GM18907 (cell line): ENCODE results near the gene FCMR.

Experiments
- ATAC-seq: cut with Tn5 transposase; IDR thresholded peaks from one replicate; pipeline ENCODE4 v1.9.1; 2021; ENCODE audit warnings: mild to moderate bottlenecking, moderate library complexity; ENCODE audit not compliant: unreplicated experiment

Gene FCMR

DNA sequence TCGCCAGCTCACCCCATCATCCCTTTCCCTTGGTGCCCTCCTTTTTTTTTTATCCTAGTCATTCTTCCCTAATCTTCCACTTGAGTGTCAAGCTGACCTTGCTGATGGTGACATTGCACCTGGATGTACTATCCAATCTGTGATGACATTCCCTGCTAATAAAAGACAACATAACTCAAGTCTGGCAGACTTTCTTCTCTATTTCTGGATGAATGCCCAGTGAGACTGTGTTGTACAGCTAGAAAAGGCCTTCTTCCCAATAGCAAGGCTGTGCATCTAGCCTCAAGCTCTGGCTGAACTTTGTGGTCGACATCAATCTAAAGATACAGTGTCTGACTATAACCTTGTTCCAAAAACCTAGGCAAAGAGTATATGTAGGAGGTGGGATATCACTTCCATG lies 18.1 kb downstream of the FCMR start:
- no peak for ATAC-seq

DNA sequence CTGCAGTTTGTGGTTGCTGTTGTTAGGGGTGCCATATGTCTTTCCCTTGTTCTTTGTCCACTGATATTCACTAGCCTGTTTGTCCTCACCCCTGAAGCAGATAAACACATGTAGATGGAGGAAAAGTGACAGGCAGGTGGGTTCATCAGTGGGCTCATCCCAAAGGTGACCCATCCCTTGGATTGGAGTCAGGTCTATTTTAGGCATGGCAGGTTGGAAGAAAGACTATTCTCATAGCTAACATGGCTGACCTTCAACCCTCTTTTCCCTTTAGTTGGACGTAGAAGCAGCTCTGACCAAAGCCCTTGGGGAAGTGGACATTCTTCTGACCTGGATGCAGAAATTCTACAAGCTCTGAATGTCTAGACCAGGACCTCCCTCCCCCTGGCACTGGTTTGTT lies 19.0 kb downstream of the FCMR start:
- ATAC-seq, result no peak

DNA sequence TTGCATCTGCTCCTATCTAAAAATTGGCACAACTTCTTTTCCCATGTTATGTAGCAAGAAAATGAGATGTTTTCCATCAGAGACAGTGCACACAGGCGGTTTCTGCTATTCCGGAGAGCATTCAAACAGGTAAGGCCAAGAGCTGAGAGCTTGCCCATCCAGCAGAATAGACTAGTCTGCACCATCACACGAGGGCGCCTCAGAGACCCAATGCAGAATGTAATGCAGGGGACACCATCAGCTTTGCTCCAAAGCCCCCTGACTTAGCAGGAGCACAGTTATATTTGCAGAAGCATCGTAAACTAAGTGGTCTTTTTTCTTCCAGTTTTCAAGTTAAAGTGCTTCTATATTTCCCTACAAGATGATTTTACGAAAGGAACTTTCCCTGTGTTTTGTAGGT lies 19.8 kb downstream of the FCMR start:
- ATAC-seq, result no peak

DNA sequence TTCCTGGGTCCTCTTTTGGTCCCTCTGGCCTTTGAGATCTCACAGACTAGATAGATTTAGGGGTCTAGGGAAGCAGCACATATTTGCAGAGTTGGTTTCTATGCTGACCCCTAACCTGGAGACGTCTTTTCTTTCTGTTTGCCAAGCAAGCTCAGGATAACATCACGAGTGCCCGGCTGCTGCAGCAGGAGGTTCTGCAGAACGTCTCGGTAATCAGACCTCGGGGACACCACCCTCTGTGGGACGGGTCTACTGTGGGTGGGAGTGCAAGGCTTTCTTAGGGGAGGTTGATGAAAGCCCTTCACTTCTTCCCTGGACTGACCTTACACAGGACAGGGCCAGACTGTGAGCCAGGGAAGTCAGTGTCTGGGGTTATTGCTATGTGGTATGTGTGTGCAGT lies 21.6 kb downstream of the FCMR start:
- ATAC-seq, result no peak

DNA sequence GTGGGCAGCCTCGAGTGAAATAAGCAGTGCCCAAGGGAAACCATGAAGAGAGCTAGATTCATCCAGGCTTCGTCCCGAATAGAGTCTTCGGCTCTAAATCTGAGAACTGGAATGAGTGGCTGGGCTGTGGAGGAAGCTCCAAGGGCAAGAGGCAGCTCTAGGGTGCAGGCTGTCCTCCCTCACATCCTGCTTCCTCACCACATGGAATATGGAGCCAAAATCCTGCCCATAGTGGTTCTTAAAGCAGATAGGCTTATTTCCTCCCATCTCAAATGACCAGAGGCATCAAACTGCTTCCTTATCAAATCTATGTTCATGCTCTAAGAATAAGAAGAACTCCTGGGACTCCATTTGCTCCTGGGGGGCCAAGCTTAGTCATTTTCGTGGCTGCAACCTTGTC lies 22.0 kb downstream of the FCMR start:
- ATAC-seq, result no peak

DNA sequence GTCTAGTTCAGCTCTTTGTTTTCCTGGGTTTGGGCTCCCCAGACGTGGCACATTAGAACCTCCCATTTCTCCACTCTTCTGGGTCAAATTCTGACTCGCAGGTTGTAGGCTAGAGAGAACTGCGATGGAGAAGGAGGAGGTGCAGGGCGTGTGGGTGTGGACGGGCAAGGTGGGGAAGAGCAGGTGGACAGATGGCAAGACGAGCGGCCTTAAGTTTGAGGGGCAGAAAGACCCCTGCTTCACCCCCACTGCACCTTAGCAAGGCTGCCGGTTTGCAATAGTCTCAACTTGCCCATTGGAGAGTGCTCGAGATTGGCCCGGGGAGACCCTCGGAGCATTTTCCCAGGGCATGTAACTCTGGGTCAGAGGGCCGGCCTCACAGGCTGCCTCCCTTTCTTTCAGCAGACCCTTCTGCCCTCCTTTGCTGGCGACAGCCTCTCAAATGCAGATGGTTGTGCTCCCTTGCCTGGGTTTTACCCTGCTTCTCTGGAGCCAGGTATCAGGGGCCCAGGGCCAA lies 22.8 kb downstream of the FCMR start:
- ATAC-seq, result no peak

DNA sequence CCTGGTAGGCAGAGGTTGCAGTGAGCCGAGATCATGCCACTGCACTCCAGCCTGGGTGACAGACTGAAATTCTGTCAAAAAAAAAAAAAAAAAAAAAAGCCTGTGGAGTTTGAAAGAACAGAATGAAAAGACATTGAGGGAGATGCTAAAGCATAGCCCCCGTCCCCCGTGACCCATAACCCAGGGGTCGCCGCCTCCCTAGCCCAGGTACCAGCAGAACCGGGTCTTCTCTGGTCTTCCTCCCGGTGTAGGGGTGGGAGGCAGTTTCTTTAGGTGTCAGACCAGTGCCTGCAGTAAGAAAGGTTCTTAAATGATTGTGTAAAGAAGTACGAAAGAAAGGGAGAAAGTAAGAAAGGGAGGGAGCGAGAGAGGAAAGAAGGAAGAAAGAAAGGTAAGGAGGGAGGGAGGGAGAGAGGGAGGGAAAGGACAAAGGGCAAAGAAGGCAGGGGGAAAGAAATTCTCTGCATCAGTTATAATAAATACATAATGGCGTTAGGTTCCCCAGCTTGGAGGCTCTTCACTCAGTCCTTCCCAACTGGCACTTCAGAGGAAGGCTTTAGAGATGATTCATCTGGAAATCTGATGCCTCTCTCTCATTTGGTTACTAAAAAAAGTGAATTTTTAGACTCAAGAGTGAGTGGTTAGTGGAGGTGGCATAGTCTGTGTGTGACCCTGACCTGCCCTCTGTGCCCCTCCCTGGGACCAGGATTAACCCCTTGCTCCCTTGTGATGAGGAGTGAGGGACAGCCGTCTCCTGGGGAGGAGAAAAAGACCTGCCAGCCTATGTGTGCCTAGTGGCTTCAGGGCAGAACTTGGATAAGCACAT lies 23.4 kb downstream of the FCMR start:
- ATAC-seq, result no peak

DNA sequence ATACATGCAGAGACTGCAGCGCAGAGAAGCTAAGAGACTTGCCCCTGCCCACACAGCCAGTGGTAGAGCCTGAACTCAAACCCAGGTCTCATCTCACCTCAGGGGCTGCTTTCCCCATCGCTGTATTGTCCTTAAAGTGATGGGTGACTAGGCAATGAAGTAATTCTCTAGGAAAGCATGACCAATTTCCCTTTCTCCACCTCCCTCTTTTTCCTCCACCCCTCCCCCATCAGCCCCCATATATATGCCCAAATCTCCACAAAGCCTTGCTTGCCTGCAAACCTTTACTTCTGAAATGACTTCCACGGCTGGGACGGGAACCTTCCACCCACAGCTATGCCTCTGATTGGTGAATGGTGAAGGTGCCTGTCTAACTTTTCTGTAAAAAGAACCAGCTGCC lies 24.6 kb downstream of the FCMR start, which contains the start of gene IL24:
Gene IL24, plus strand, starts transcription at position 269 of the 400 bp plus-strand sequence. CDS start 390 bp downstream, outside the sequence.
- no peak for ATAC-seq

DNA sequence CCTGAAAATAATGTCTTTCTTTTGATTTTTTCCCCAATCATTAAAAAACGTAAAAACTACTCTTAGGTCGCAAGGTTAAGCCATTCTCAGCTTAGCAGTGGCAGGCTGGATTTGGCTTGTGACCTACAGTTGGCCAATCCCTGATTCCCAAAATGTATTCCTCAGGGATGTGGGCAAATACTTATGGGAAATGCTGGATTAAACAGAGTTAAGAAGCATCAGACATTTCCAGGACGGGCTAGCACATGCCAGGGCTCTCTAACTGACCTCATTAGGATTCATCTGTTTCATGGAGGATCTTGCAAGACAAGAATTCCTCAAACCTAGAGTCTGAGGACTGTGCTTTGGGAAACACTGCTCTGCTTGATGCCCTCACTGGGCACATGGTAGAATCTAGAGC lies 25.5 kb downstream of the FCMR start:
- no peak for ATAC-seq

DNA sequence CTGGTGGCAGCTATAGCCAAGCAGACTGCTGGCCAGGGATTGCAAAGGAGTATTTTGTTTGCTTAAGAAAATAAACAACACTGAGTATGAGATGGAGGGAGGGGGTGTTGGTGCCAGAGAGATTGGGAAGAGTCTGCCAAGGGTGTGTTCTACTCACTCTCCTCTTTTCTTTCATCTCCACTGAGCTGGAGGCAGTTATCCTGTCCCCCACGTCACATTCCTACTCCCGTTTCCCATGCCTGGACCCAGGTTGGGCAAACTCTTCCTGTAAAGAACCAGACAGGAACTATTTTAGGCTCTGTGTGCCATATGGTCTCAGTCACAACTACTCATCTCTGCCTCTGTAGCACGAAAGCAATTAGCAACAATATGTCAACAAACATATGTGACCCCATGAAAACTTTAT lies 25.9 kb downstream of the FCMR start:
- no peak for ATAC-seq

DNA sequence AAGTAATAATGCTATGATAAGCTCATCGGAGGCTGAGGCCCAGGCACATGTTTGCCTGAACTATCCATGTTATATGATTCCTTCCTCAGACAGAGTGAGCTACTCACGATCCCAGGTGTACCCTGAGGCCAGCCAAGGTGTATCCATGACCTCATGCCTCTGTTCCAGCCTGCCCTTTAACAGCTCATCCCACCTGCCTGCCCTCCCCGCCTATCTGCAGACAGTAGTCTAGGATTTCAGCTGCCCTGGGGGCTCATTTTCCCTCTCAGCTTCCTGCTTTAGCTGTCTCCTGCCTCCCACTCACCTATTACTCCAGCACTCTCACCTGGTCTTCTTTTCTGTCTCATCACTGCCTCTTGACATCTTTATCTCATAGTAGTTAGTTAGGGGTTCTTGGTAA lies 26.4 kb downstream of the FCMR start:
- no peak for ATAC-seq

DNA sequence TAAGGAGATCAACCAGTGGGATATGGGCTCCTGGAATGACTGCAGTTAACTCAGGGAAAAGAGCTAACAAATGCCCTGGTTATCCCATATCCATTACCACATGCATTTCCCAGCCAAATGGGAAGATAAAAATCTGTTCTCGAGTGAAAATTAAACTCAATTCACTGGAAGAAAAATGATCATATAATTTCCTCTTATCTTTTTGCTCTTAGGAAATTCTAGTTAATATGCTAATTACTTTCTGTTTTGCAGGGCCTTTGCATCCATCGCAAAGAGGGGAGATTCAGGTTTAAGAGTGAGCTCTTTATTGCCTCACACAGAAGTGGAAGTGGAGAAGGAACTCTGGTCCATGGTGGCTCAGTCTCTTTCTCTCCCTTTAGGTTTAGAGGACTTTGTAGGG lies 28.4 kb downstream of the FCMR start:
- no peak for ATAC-seq

DNA sequence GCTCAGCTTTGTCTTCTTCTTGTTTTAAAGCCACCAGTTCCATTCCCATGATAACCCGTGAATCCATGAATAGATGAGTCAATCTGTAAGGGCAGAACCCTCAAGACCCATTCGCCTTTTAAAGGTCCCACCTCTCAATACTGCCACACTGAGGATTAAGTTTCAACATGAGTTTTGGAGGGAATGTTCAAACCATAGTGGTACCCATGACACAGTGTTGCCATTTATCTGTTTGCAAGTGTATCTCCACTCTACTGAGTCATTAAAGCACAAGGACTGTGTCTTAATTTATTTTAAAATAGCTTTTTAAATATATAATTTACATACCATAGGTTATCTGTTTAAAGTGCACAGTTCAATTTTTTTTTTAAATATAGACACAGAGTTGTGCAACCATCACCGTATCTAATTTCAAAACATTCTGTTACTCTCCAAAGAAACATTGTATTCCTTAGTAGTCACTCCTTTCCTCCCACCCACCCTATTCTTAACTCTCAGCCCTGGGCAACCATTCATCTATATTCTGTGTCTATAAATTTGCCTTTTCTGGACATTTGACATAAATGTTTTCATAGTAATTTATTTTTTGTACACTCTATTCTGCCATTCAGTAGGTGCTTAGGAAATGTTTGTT lies 29.3 kb downstream of the FCMR start:
- no peak for ATAC-seq

DNA sequence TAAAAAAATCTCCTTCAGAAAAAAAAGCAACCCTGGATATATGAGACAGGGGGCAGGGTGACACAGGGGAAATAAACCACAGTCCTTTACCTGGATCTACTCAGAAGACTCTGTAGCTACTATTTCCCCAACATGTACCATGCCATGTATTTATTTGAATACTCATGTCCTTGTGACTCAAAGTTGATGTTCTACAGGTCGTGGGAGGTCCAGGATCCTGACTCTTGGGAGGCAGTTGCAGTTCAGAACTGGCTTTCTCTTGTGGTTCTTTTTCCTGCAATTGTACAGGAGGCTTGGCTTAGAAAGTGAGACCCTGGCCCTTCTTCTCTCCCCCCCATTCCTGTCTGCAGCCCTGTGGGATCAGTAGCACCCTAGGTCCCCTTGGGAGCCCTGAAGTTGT lies 30.3 kb downstream of the FCMR start:
- ATAC-seq, result no peak

DNA sequence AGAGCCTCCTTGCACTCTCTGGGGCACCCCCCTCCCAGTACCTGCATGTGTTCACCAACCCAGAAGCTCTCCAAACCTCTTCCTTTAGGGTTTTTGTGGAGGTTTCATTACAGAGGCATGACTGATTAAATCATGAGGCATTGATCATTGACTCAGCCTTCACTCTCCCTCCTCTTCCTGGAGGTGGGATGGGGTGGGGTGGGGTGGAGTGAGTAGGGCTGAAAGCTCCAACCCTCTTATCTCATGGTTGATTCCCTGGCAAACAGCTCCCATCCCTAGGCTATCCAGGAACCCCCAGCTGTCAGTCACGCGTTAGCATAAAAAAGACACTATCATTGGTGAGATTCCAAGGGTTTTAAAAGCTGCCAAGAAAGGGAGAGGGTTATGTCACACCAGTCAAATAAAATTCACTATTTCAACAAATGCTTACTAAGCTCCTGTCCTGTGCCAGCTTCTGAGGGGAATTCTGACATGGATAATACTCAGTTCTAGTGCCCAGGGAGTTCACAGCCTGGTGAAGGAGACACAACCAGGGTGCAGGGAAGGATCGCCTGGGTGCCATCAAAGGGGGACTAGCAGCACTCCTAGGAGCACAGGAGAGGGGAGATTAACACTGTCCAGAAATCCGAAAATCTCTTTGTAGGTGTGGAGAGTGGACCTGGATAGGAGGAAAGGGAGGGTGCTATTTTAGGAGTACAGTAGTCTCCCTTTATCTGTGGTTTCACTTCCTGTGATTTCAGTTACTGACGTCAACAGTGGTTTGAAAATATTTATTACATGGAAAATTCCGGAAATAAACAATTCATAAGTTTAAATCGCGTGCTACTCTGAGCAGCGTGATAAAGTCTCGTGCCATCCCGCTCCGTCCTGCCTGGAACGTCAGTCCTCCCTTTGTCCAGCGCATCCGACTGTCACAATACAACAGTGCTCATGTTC lies 31.3 kb downstream of the FCMR start:
- ATAC-seq, result no peak

DNA sequence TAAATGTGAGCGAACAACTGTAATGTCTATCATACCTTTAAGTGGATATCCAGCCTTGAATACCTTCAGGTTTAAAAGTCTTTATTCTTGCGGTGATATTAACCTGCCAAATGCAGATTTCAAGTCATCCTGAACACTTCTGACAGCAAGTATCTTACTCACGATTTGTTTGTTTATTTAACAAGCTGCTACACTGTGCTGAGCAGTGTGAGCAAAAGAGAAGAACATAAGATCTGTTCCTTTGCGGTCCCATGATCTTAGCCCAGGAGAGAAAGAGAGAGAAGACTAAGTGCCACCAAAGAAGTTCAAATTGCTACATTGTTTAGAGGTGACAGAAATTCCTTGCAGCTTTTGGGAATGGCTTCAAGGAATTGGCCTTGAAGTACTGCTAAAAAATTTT lies 34.0 kb downstream of the FCMR start:
- ATAC-seq, result no peak

DNA sequence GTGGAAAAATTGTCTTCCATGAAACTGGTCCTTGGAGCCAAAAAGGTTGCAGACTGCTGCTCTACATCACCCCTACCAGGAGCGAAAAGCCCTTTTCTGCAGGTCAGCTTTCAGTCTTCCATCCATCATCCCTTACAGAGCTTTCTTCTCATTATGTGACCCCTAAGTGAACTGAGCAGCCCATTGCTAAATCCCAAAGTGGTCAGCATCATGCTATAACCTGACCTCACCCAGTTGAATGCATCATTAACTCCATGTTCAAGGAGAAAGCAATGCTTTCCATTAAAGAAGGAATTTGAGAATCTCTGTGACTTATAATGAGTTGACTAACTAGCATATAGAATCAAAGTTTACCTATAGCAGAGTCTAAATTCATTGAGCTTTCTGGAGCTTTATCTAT lies 34.9 kb downstream of the FCMR start:
- ATAC-seq, result no peak

DNA sequence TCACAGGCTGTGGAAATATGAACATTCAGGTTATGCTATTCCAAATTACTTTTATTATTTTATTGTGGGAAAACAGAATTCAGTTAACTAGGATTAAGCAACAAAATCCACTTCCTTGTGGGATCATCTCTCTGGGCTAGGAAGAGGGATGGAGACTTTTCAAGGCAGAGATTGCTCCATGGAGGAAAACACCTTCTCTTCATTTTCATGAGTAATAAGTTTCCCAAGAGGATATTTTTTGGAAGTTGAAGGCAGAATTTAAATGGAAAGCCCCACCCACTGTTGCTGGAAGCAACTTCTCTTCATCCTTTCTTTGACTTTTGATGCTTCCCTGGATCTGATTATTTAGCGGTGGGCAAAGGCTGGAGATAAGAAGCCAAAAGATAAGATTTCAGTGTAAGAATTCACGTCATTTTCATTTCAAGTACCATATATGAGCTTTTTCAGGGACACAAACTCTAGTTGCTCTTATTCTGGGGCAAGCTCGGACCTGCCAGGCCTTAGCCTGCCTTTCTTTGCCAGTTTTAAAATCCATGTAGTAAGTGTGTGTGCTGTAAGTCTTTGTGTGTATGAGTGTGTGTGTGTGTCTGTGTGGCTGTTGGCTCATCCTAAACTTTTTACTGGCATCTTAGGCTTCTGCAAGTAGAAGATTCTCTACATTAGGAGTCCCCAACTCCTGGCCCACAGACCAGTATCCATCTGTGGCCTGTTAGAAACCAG lies 36.2 kb downstream of the FCMR start:
- ATAC-seq, result no peak

DNA sequence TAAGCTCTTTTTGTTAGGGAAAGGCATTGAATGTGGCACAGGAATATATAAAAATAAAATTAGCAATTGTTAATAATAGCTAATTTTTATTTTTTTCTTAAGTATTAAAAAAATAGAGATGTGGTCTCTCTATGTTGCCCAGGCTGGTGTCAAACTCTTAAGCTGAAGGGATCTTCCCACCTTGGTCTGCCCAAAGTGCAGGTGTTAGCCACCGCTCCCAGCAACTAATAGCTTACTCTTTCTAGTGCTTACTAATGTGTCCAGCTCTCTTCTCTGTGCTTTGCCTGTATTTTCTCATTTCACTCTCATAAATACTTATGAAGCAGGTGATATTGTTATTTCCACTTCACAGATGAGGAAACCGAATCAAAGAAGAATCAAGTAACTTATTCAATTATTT lies 37.9 kb downstream of the FCMR start:
- ATAC-seq, result no peak

DNA sequence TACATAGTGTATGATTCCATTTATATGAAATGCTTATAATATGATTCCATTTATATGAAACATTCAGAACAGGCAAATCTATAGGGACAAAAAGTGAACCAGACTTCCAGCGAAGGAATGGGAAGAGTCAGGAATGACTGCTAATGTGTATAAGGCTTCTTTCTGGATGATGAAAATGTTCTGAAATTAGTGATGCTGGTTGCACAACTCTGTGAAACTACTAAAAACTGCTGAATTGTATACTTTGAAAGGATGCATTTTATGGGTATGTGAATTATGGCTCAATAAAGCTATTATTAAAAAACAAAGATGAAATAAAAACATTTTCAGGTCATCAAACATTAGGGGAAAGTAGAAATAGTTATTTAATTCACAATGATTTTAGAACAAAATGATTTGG lies 38.6 kb downstream of the FCMR start:
- ATAC-seq, result no peak

DNA sequence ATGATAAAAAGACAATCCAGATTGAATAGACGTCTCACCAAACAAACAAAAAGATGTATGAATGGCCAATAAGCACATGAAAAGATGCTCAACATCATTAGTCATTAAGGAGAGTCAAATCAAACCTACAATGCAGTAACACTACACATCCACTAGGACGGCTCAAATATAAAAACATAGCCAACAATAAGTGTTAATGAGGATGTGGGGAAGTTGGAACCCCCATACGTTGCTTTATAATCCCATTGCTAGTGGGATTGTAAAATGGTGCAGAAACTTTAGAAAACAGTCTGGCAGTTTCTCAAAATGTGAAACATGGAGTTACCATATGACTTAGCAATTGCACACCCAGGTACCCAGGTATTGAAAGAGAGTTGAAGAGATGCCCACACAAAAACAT lies 39.2 kb downstream of the FCMR start:
- ATAC-seq, result no peak
